ENCODE measurements around the gene RETREG1.

- TF ChIP-seq EZH2 (optimal IDR thresholded peaks at IDR 0.05; ENCODE audit: low read depth, low read length) (no peak), EZH2phosphoT487 (IDR thresholded peaks at IDR 0.05; ENCODE audit: low read length) (no peak)
- TF ChIP-seq, protein P1, sequence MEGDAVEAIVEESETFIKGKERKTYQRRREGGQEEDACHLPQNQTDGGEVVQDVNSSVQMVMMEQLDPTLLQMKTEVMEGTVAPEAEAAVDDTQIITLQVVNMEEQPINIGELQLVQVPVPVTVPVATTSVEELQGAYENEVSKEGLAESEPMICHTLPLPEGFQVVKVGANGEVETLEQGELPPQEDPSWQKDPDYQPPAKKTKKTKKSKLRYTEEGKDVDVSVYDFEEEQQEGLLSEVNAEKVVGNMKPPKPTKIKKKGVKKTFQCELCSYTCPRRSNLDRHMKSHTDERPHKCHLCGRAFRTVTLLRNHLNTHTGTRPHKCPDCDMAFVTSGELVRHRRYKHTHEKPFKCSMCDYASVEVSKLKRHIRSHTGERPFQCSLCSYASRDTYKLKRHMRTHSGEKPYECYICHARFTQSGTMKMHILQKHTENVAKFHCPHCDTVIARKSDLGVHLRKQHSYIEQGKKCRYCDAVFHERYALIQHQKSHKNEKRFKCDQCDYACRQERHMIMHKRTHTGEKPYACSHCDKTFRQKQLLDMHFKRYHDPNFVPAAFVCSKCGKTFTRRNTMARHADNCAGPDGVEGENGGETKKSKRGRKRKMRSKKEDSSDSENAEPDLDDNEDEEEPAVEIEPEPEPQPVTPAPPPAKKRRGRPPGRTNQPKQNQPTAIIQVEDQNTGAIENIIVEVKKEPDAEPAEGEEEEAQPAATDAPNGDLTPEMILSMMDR (IDR thresholded peaks at IDR 0.05; ENCODE audit: low read length): no peak
Measured at GRCh38 chr5:16663840-16664239, 47.0 kb upstream of the RETREG1 start.
